ENCODE data around the gene GRIN2C. TPM values are rescaled to one million over a fixed set of nuclear protein-coding genes. Genes with fewer than 3 reads are reported as not detected.

Gene GRIN2C
- total and polyA plus RNA-seq, 9 of the 15 experiments (the other 6 are each of a cell fraction or from before 2014, with no cell fraction given): under 0.01 to 0.33 (median 0.10) TPM; not detected in 2

DNA sequence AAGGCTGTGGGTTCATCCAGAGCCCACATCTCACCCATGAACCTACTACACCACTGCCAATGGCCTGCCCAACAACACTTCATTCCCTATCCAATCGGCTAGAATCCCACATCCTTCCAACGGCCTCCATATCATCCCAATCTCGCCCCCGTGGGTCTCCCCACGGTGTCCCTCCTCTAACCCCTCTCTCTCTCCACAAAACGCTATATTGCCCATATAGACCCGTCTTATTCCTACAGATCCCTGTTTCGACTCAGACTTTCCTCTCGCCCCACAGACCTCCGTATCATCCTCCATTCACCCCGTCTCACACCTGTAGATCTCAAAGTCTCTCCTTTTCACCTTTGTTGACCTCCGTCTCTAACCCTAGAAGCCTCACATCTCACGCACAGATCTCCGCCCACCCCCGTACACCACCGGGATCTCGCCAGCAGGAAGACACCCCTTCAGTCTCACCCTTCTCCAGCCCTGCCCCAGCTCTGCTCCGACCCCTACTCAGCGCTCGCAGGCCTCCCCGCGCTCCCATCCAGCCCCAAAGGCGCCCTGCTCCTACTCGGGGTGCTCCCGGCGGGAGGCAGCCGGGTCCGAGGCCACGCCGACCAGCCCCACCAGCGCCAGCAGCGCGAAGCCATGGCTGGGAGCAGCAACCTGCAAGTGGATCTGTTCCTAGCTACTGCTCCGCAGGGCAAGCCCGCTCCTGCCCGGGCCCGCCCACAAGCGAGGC is 12.8 kb upstream of the GRIN2C start, which contains the start of gene FDXR (continued):
- peak in 2 of 3 experiments; percentile 34 to 67 for TF ChIP-seq YY1 (IDR thresholded peaks at IDR 0.05; ENCODE audit: borderline replicate concordance in 1 of 3, control insufficient read depth in 1 of 3, extremely low read depth in 1 of 3, insufficient read depth in 3 of 3, insufficient read length in 1 of 3, insufficient replicate concordance in 2 of 3, low read depth in 1 of 3, low read length in 2 of 3)
- TF ChIP-seq, protein P1, sequence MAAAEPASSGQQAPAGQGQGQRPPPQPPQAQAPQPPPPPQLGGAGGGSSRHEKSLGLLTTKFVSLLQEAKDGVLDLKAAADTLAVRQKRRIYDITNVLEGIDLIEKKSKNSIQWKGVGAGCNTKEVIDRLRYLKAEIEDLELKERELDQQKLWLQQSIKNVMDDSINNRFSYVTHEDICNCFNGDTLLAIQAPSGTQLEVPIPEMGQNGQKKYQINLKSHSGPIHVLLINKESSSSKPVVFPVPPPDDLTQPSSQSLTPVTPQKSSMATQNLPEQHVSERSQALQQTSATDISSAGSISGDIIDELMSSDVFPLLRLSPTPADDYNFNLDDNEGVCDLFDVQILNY (CRISPR knock-in tag; IDR thresholded peaks at IDR 0.05): no peak
- no peak for TF ChIP-seq DNMT1 (IDR thresholded peaks at IDR 0.05)
- no peak for TF ChIP-seq C11orf30 (IDR thresholded peaks at IDR 0.05; ENCODE audit: low read depth)
- TF ChIP-seq, protein P2, sequence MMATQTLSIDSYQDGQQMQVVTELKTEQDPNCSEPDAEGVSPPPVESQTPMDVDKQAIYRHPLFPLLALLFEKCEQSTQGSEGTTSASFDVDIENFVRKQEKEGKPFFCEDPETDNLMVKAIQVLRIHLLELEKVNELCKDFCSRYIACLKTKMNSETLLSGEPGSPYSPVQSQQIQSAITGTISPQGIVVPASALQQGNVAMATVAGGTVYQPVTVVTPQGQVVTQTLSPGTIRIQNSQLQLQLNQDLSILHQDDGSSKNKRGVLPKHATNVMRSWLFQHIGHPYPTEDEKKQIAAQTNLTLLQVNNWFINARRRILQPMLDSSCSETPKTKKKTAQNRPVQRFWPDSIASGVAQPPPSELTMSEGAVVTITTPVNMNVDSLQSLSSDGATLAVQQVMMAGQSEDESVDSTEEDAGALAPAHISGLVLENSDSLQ (IDR thresholded peaks at IDR 0.05): 0 out of 2 replicates have a peak, but pooled peaks have one; percentile 15
- no peak for TF ChIP-seq FOXK1 (CRISPR knock-in tag; IDR thresholded peaks at IDR 0.05; ENCODE audit: borderline replicate concordance)
- TF ChIP-seq, protein P3, sequence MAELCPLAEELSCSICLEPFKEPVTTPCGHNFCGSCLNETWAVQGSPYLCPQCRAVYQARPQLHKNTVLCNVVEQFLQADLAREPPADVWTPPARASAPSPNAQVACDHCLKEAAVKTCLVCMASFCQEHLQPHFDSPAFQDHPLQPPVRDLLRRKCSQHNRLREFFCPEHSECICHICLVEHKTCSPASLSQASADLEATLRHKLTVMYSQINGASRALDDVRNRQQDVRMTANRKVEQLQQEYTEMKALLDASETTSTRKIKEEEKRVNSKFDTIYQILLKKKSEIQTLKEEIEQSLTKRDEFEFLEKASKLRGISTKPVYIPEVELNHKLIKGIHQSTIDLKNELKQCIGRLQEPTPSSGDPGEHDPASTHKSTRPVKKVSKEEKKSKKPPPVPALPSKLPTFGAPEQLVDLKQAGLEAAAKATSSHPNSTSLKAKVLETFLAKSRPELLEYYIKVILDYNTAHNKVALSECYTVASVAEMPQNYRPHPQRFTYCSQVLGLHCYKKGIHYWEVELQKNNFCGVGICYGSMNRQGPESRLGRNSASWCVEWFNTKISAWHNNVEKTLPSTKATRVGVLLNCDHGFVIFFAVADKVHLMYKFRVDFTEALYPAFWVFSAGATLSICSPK (IDR thresholded peaks at IDR 0.05; ENCODE audit: borderline replicate concordance): 0 out of 2 replicates have a peak, but pooled peaks have one; percentile 75
- TF ChIP-seq ZKSCAN1 (IDR thresholded peaks at IDR 0.05; ENCODE audit: low read depth, low read length): no peak
- TF ChIP-seq HDAC1 (IDR thresholded peaks at IDR 0.05): peak in 1 of 2 experiments; percentile 79; a peak in 2 of 4 replicates
- peak; percentile 61 for TF ChIP-seq DPF2 (IDR thresholded peaks at IDR 0.05)
- TF ChIP-seq, protein P4, sequence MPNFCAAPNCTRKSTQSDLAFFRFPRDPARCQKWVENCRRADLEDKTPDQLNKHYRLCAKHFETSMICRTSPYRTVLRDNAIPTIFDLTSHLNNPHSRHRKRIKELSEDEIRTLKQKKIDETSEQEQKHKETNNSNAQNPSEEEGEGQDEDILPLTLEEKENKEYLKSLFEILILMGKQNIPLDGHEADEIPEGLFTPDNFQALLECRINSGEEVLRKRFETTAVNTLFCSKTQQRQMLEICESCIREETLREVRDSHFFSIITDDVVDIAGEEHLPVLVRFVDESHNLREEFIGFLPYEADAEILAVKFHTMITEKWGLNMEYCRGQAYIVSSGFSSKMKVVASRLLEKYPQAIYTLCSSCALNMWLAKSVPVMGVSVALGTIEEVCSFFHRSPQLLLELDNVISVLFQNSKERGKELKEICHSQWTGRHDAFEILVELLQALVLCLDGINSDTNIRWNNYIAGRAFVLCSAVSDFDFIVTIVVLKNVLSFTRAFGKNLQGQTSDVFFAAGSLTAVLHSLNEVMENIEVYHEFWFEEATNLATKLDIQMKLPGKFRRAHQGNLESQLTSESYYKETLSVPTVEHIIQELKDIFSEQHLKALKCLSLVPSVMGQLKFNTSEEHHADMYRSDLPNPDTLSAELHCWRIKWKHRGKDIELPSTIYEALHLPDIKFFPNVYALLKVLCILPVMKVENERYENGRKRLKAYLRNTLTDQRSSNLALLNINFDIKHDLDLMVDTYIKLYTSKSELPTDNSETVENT (CRISPR knock-in tag; IDR thresholded peaks at IDR 0.05): peak; percentile 76
- no peak for TF ChIP-seq ZNF79 (CRISPR knock-in tag; IDR thresholded peaks at IDR 0.05; ENCODE audit: low read depth)
- peak; percentile 67; the same call in 1 of the 2 replicates for TF ChIP-seq ZNF12 (CRISPR knock-in tag; IDR thresholded peaks at IDR 0.05)
- TF ChIP-seq PCBP1 (IDR thresholded peaks at IDR 0.05; ENCODE audit: low read depth, low read length, poor library complexity, severe bottlenecking): peak; percentile 30
- TF ChIP-seq NFYB (IDR thresholded peaks at IDR 0.05; ENCODE audit: extremely low read depth, insufficient read length): no peak
- TF ChIP-seq, protein P5, sequence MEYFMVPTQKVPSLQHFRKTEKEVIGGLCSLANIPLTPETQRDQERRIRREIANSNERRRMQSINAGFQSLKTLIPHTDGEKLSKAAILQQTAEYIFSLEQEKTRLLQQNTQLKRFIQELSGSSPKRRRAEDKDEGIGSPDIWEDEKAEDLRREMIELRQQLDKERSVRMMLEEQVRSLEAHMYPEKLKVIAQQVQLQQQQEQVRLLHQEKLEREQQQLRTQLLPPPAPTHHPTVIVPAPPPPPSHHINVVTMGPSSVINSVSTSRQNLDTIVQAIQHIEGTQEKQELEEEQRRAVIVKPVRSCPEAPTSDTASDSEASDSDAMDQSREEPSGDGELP (CRISPR knock-in tag; IDR thresholded peaks at IDR 0.05; ENCODE audit: borderline replicate concordance): no peak
- 0 out of 2 replicates have a peak, but pooled peaks have one; percentile 20 for TF ChIP-seq MIER1 (IDR thresholded peaks at IDR 0.05; ENCODE audit: low read depth)
- peak; percentile 62; the same call in 1 of the 2 replicates for TF ChIP-seq ETV5 (CRISPR knock-in tag; IDR thresholded peaks at IDR 0.05; ENCODE audit: low read depth)
- no peak for TF ChIP-seq ZNF764 (CRISPR knock-in tag; IDR thresholded peaks at IDR 0.05; ENCODE audit: low read depth)

All from K562 (cell line).